OCI-LY7 (cell line): ENCODE data around the gene PRPF38B.

Experiments used
- CTCF ChIP-seq: fragments of 200-600 bp; sonication (generic); conservative IDR thresholded peaks from 2 replicates; pipeline ENCODE4 v1.5.1; 2014; ENCODE audit warnings: mild to moderate bottlenecking, antibody characterized with exemption, low read length, moderate library complexity, mixed read lengths
- EZH2phosphoT487 ChIP-seq: fragments of 200-600 bp; sonication (generic); IDR thresholded peaks from 2 replicates; pipeline ENCODE4 v1.6.1; 2018; ENCODE audit warnings: low read depth, borderline replicate concordance, mild to moderate bottlenecking, mixed run types, antibody characterized with exemption, low read length, moderate library complexity, mixed read lengths

- TF ChIP-seq CTCF (no peak), EZH2phosphoT487 (no peak)
These were observed 21.9 kb upstream of the PRPF38B start for GRCh38 chr1:108670131-108670773.
